K562 (cell line): ENCODE measurements around the gene SLA2. TPM values are rescaled to one million over a fixed set of nuclear protein-coding genes. Genes with fewer than 3 reads are reported as not detected.

Source experiments
- BRF1 ChIP-seq: IDR thresholded peaks from 3 replicates; pipeline ENCODE4 v1.6.1; 2011; ENCODE audit warnings: borderline replicate concordance, mild to moderate bottlenecking; ENCODE audit not compliant: insufficient read length; ENCODE audit errors: extremely low read depth
- CBFA2T3 ChIP-seq: fragments of 450-650 bp; IDR thresholded peaks from 2 replicates; pipeline ENCODE4 v1.6.1; 2017
- CXXC5 ChIP-seq: fragments of 250-450 bp; sonication (Bioruptor Pico); IDR thresholded peaks from 2 replicates; pipeline ENCODE4 v1.8.0; 2022; ENCODE audit warnings: inconsistent platforms, mild to moderate bottlenecking, moderate library complexity
- FOXJ3 ChIP-seq: sonication (generic); formaldehyde crosslinking; IDR thresholded peaks from 2 replicates; pipeline ENCODE4 v1.4.0; 2020; ENCODE audit warnings: mild to moderate bottlenecking, missing genetic modification reagents
- HIVEP1 ChIP-seq: fragments of 250-450 bp; sonication (Bioruptor Pico); IDR thresholded peaks from 2 replicates; pipeline ENCODE4 v1.4.0; 2020; ENCODE audit warnings: mild to moderate bottlenecking
- HNRNPK ChIP-seq: fragments of 200-400 bp; formaldehyde crosslinking; IDR thresholded peaks from one replicate; pipeline ENCODE4 v1.6.1; 2018; ENCODE audit warnings: mild to moderate bottlenecking, low read depth, low read length; ENCODE audit not compliant: poor library complexity, severe bottlenecking
- HOXB6 ChIP-seq: fragments of 250-450 bp; sonication (Bioruptor Pico); IDR thresholded peaks from 2 replicates; pipeline ENCODE4 v1.5.1; 2022; ENCODE audit warnings: mild to moderate bottlenecking, borderline replicate concordance
- LCOR ChIP-seq: sonication (generic); formaldehyde crosslinking; IDR thresholded peaks from 2 replicates; pipeline ENCODE4 v1.8.0; 2022; ENCODE audit warnings: mild to moderate bottlenecking, missing genetic modification reagents
- MEIS2 ChIP-seq: fragments of 450-650 bp; IDR thresholded peaks from 2 replicates; pipeline ENCODE4 v1.6.1; 2014; ENCODE audit warnings: mild to moderate bottlenecking; ENCODE audit not compliant: partially characterized antibody
- NCOA4 ChIP-seq: fragments of 450-650 bp; IDR thresholded peaks from 2 replicates; pipeline ENCODE4 v1.6.1; 2018; ENCODE audit warnings: mild to moderate bottlenecking; ENCODE audit not compliant: partially characterized antibody
- NRF1 ChIP-seq, 2 experiments: fragments of 450-650 bp; IDR thresholded peaks in 1 of 2; conservative IDR thresholded peaks in 1 of 2; 2 replicates each; pipeline ENCODE4 v1.6.1; 2014; ENCODE audit warnings: mild to moderate bottlenecking in 2 of 2
- PHF8 ChIP-seq: fragments of 200-600 bp; sonication (generic); IDR thresholded peaks from 2 replicates; pipeline ENCODE4 v1.6.1; 2012; ENCODE audit warnings: mixed run types, mild to moderate bottlenecking, inconsistent platforms, low read length, moderate library complexity, borderline replicate concordance
- POLR2B ChIP-seq: fragments of 450-650 bp; IDR thresholded peaks from 2 replicates; pipeline ENCODE4 v1.6.1; 2018; ENCODE audit warnings: low read depth; ENCODE audit not compliant: partially characterized antibody
- RCOR1 ChIP-seq, 2 experiments: IDR thresholded peaks; 2 replicates each; pipeline ENCODE4 v1.6.1; 2012; ENCODE audit warnings: low read depth in 2 of 2, low read length in 2 of 2, borderline replicate concordance in 1 of 2, improper control_type of control experiment in 1 of 2
- SPI1 ChIP-seq: IDR thresholded peaks from 2 replicates; pipeline ENCODE4 v1.6.1; 2011; ENCODE audit warnings: low read depth, low read length, control low read depth, borderline replicate concordance
- TGIF2 ChIP-seq: sonication (generic); formaldehyde crosslinking; IDR thresholded peaks from 2 replicates; pipeline ENCODE4 v1.8.1; 2022; ENCODE audit warnings: mild to moderate bottlenecking, missing genetic modification reagents, moderate library complexity
- ZNF175 ChIP-seq: fragments of 200-800 bp; sonication (Bioruptor generic); IDR thresholded peaks from 2 replicates; pipeline ENCODE4 v1.6.1; 2016; ENCODE audit warnings: low read depth, mild to moderate bottlenecking, missing genetic modification characterization, missing compliant biosample characterization
- ZNF766 ChIP-seq: fragments of 200-800 bp; sonication (Bioruptor generic); conservative IDR thresholded peaks from 2 replicates; pipeline ENCODE4 v1.6.1; 2016; ENCODE audit warnings: missing genetic modification characterization, missing compliant biosample characterization
- polyA plus RNA-seq, 8 experiments: library from polyadenylated mRNA; depleted of rRNA in 4 of 8; stranded (reverse) in 5 of 8; unstranded in 3 of 8; fragments of >200 nt; fragmentation: Nextera tagmentation in 2 of 8; fragmentation: Illumina TruSeq in 1 of 8; extraction: Ambion mirVana in 2 of 8; extraction: Trizol in 1 of 8; gene quantifications; 2 replicates each; pipeline versions ENCODE4 v1.2.1 to v1.2.3, GENCODE V29; 2011 to 2014; ENCODE audit warnings: inconsistent platforms in 1 of 8, missing spikeins in 1 of 8
- total RNA-seq, 7 experiments: library from RNA; depleted of rRNA in 6 of 7; stranded (reverse); fragments of >200 nt in 6 of 7; fragmentation: Illumina TruSeq in 2 of 7; extraction: Trizol in 2 of 7; gene quantifications; 2 replicates each; pipeline versions ENCODE4 v1.2.1 to v1.2.3, GENCODE V29; 2011 to 2021; ENCODE audit warnings: low replicate concordance in 1 of 7
- TF ChIP-seq, protein P1 (sequence below): sonication (generic); formaldehyde crosslinking; IDR thresholded peaks from 2 replicates; pipeline ENCODE4 v1.8.0; 2022; ENCODE audit warnings: mild to moderate bottlenecking, missing genetic modification reagents
- TF ChIP-seq, protein P2 (sequence below): fragments of 450-650 bp; IDR thresholded peaks from 2 replicates; pipeline ENCODE4 v1.6.1; 2014; ENCODE audit warnings: low read depth, mild to moderate bottlenecking, moderate library complexity, borderline replicate concordance
- TF ChIP-seq, protein P3 (sequence below): conservative IDR thresholded peaks from 2 replicates; pipeline ENCODE4 v1.6.1; 2011; ENCODE audit warnings: low read depth, mild to moderate bottlenecking, low read length; ENCODE audit not compliant: control insufficient read depth

Gene SLA2
- total and polyA plus RNA-seq, 9 of the 15 experiments (the other 6 are each of a cell fraction or from before 2014, with no cell fraction given) = 0.07 TPM; not detected in 7

DNA sequence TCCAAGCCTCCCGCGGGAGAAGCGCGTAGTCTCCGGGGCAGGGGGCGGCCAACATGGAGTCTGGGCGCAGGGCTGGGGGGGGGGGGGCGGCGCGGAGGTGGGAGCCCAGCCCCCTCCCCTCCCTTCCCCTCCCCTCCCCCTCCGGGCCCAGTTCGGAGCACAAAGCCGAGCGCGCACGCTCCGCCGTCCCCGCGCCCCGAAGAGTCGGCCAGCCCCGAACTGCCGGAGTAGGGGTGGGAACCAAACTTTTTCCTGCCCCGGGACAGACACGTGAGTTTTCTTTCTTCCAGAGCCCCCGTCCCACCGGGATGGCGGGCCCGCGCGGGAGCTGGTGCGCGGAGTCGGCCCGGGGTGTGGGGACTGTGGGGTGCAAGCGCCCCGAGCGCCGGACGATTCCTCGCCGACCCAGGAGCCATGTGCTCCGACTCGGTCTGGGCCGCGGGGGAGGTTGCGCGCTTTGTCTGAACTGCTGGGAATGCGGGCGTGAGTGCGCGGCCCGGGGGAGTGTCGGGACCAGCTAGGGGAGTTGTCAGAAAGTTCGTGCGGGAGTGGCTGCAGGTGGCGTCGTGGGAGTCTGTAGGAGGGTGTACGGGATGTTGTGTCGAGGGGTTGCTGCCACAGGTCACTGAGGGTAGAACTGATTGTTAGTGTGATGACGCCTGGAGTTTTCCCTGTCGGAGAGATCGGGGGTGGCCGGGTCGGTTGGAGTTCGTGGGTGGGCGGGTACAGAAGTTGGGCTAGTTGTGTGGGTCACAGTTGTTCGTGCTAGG, 71.4 kb downstream of the SLA2 start (continued):
- no peak for TF ChIP-seq HOXB6 (CRISPR knock-in tag)
- peak in 1 of 2 experiments; percentile 64; a peak in 1 of 4 replicates for TF ChIP-seq RCOR1 (IDR thresholded peaks at IDR 0.05; ENCODE audit: borderline replicate concordance in 1 of 2, low read depth in 2 of 2, low read length in 2 of 2)
- no peak for TF ChIP-seq ZNF175 (CRISPR knock-in tag)
- TF ChIP-seq MEIS2 = no peak
- TF ChIP-seq POLR2B = peak; percentile 27
- peak; percentile 48 to 60; a peak in 3 of 4 replicates for TF ChIP-seq NRF1 (conservative IDR thresholded peaks at IDR 0.05 in 1 of 2, IDR thresholded peaks at IDR 0.05 in 1 of 2)
- TF ChIP-seq, protein P1, sequence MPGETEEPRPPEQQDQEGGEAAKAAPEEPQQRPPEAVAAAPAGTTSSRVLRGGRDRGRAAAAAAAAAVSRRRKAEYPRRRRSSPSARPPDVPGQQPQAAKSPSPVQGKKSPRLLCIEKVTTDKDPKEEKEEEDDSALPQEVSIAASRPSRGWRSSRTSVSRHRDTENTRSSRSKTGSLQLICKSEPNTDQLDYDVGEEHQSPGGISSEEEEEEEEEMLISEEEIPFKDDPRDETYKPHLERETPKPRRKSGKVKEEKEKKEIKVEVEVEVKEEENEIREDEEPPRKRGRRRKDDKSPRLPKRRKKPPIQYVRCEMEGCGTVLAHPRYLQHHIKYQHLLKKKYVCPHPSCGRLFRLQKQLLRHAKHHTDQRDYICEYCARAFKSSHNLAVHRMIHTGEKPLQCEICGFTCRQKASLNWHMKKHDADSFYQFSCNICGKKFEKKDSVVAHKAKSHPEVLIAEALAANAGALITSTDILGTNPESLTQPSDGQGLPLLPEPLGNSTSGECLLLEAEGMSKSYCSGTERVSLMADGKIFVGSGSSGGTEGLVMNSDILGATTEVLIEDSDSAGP (CRISPR knock-in tag) = 0 out of 2 replicates have a peak, but pooled peaks have one; percentile 38
- TF ChIP-seq CBFA2T3 = peak; percentile 65
- no peak for TF ChIP-seq BRF1
- TF ChIP-seq SPI1 = no peak
- no peak for TF ChIP-seq TGIF2 (CRISPR knock-in tag)
- peak; percentile 41; the same call in 1 of the 2 replicates for TF ChIP-seq PHF8
- TF ChIP-seq LCOR (CRISPR knock-in tag) = no peak
- no peak for TF ChIP-seq HNRNPK
- no peak for TF ChIP-seq HIVEP1
- TF ChIP-seq, protein P2, sequence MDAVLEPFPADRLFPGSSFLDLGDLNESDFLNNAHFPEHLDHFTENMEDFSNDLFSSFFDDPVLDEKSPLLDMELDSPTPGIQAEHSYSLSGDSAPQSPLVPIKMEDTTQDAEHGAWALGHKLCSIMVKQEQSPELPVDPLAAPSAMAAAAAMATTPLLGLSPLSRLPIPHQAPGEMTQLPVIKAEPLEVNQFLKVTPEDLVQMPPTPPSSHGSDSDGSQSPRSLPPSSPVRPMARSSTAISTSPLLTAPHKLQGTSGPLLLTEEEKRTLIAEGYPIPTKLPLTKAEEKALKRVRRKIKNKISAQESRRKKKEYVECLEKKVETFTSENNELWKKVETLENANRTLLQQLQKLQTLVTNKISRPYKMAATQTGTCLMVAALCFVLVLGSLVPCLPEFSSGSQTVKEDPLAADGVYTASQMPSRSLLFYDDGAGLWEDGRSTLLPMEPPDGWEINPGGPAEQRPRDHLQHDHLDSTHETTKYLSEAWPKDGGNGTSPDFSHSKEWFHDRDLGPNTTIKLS = no peak; the same call in 1 of the 2 replicates
- no peak for TF ChIP-seq NCOA4
- TF ChIP-seq, protein P3, sequence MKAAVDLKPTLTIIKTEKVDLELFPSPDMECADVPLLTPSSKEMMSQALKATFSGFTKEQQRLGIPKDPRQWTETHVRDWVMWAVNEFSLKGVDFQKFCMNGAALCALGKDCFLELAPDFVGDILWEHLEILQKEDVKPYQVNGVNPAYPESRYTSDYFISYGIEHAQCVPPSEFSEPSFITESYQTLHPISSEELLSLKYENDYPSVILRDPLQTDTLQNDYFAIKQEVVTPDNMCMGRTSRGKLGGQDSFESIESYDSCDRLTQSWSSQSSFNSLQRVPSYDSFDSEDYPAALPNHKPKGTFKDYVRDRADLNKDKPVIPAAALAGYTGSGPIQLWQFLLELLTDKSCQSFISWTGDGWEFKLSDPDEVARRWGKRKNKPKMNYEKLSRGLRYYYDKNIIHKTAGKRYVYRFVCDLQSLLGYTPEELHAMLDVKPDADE = 0 out of 2 replicates have a peak, but pooled peaks have one; percentile 42
- 0 out of 2 replicates have a peak, but pooled peaks have one; percentile 18 for TF ChIP-seq ZNF766 (CRISPR knock-in tag)
- TF ChIP-seq FOXJ3 (CRISPR knock-in tag) = no peak
- TF ChIP-seq CXXC5 (CRISPR knock-in tag) = peak; percentile 85
